Erythroblast (primary cell): ENCODE results near the gene NPAS2.

Source experiments
- GATA1 ChIP-seq: IDR thresholded peaks from 2 replicates; pipeline ENCODE4 v1.6.1; 2011; ENCODE audit warnings: low read depth, mild to moderate bottlenecking, control low read depth, low read length, moderate library complexity
- POLR2A ChIP-seq: IDR thresholded peaks from 2 replicates; pipeline ENCODE4 v1.6.1; 2011; ENCODE audit warnings: mild to moderate bottlenecking, low read length

- no peak for TF ChIP-seq POLR2A
- TF ChIP-seq GATA1, result no peak
Measured at GRCh38 chr2:100968146-100969145, 148.5 kb downstream of the NPAS2 start.
